CD4-positive, alpha-beta T cell treated with Interferon alpha-2 for 1 hour (primary cell): ENCODE results near the gene DENND2C.
"Not testable (repeated sequence)": the region's sequence is repeated elsewhere in the genome, so short reads cannot be mapped to it uniquely, and the experiment has no call there.

ENCODE experiments used
- DNase-seq, 2 donors: peaks; one replicate each; pipeline ENCODE4 v3.0.0-alpha.2; 2020 to 2022

Gene DENND2C

DNA sequence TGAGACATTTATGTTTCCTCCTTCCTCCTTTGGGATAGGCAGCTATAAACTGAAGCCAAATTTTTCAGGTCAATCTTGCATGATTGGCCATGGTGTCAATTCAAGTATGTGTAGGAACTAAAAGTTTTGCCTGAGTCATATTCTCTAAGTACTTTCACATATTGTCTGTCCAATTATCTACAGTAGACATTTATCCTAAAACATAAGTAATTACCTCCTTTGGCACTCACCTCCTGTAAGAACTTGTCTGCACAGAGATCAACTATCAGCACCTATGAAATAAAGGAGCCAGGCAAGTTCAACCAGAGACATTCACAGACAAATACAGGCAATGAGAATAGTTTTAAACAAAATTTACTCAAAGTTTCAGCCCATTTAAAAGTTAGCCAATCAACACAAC, 74.2 kb downstream of the DENND2C start:
- no peak for DNase-seq

DNA sequence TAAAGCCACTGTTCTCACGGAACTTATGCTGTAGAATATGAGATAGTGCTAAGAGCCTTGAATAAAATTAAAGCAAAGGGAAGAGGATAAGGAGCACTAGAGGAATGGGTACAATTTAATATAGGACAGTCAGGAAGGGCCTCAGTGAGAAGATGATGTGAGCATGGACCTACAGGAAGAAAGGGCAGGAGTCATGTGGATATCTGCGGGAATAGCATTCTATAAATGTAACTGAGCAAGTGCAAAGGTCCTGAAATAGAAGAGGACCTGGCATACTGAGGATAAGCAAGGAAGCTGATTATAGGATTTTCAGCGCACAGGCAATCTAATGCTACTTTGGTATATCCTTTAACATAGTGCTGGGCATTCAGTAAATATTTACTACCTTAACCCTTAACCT, 75.8 kb downstream of the DENND2C start:
- DNase-seq = no peak

DNA sequence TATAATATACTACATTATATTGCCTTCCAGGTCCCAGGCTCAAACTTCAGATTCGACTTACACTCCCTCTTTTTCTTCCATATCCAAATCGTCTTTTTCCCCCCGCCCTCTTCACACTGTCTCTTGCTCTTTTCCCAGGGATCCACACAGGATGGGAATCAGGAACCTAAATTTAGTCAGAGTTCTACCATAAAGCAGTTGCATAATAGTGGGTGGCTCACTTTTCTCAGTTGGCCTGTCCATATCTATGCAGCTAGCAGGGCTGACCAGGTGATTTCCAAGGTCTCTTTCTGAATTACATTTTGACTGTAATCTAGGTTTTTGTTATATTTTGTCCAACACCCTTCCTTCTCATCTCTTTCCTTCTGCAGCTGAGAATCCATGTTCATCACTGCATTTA, 80.7 kb downstream of the DENND2C start:
- DNase-seq = no peak

DNA sequence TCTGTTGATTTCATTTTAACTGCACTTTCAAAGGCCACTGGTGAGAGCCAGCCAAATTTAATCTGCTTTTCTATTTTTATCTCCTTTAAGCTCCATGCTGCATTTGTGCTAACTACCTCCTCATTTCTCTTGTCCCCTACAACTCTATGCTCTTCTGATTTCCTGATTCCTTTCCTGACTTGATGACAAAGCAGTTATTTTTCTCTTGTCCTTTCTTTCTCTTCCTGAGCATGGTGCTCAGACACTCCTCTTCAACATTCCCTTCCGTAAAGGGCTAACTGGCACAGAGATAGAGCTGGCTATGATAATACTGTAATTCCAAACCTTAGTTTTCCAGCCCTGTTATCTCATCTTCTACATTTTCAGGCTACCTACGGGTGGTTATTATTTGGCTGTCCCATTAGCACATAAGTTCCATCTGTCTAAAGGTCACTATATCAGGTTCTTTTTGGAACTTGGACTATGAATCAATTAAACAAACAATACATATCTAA, 81.6 kb downstream of the DENND2C start:
- DNase-seq = no peak

DNA sequence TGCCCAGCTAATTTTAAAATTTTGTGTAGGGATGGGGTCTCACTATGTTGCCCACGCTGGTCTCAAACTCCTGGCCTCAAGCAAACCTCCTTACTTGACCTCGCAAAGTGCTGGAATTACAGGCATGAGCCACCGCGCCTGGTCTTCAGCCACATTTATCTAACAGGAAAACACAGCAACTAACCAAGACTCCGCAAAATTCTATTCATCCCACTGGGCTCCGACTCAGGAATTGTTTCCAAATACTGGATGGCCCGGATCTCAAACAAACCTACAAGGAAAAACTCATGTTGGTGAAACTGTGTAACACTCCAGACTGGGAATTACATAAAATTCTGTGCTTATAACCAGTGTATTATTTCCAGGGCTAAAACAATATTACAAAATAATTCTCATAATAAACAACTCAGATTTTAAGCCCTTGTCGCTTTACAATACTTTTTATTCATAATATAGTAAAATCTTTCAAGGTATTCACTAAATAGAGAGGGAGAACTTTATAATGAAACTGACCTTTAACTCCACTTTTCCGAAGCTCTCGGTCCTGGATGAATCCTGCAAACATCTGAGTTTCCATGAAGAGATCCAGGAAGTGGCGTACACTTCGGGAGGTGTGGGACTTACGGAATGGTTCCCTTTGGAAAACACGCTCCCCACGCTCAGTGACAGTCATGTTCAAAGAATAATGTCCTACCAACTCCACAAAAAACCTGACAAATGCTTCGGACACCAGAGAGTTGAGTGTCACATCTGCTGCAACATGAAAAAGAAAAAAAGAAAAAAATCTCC, 82.5 kb downstream of the DENND2C start:
- no peak for DNase-seq

DNA sequence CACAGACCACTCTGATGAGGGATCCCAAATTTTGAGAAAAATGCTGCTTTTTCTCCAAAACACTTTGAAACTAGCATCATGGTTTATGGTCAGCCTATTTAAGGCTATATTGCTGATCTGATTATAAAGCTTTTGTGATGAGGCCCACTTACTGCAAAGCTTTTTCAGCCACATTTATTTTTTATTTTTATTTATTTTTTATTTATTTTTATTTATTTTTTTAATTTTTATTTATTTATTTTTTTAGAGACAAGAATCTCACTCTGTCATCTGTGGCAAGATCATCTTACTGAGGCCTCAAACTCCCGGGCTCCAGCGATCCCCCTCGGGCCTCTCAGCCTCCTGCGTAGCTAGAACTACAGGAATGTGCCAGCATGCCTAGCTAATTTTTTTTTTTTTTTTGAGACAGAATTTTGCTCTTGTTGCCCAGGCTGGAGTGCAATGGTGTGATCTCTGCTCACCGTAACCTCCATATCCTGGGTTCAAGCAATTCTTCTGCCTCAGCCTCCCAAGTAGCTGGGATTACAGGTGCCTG, 83.3 kb downstream of the DENND2C start:
- no peak for DNase-seq

DNA sequence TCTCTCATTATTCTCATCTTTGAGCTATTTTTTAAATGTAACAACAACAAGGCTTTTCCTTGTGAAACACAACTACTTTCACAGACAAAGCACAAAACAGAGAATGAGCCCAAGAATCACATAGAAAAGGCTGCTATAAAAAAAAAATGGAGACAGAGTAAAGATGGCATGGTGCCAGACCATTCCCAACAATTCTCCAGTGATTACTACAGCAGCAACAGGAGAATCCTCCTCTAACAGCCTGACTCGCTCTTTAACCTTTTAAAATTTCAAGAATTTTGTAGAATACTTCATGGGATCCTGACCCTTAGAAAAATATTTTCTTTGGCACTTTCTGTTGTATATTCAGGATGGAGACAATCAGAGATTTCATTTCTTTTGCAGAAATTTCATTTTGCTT, 84.6 kb downstream of the DENND2C start:
- no peak for DNase-seq

DNA sequence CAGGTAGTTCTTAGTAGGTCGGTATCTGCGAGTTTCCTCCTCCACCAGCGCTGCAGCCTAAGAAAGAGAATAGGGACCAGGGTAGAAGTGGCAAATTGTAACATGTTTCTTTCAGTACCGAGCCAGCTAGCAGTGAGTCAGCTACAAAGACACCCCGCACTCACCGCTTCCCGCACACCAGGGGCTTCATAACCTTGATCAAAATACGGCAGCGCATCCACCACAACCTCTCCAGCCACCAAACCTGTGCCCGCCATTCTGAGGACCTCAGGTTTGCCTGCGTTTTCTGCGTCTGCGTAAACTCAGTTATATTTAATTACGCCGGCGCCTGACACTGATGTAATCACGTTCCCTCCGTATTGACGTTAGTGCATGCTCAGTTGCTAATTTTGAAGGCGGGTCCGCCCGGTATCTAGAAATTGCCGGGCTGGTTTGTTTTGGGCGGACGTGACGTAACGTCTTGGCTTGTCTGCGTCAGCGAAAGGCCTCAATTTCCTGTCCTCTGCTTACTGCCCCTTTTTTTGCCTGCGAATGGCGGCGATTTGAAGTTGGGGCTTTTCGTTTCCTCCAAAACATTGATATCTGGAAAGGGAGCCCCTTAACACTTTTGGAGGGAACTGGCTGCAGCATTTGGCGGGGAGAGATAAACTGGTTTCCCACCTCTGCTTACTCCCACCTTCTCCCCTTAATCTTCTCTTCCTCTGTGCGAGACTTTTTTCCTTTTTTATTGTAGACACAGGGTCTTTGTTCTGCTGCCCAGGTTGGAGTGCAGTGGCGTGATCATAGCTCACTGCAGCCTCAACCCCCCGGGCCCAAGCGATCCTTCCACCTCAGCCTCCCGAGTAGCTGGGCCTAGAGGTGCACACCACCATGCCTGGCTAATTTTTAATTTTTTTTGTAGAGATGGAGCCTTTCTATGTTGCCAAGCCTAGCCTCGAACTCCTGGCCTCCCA, 88.2 kb downstream of the DENND2C start, which contains the start of gene BCAS2:
TSS of gene BCAS2 (minus strand) at position 281 of the 953 bp plus-strand sequence. CDS start at position 257, 24 bp downstream.
- DNase-seq = peak; percentile 97

DNA sequence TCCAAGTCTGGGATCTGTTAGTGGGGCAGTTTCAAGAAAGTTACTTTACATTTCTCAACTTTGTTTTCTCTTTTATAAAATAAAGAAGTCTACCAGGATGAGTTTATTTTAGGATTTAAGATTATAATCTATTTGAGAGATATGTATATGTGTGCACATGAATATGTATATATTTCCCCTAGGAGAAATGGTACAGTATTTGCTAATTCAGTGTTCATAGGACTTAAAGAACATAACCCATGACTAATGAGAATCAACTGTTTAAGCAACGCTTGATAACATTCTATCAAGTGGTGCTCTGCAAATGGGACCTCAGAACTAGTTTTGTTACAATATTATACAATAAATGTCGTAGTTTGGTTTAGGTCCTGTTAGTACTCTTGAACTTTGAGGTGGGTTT, 95.5 kb downstream of the DENND2C start:
- DNase-seq = no peak

DNA sequence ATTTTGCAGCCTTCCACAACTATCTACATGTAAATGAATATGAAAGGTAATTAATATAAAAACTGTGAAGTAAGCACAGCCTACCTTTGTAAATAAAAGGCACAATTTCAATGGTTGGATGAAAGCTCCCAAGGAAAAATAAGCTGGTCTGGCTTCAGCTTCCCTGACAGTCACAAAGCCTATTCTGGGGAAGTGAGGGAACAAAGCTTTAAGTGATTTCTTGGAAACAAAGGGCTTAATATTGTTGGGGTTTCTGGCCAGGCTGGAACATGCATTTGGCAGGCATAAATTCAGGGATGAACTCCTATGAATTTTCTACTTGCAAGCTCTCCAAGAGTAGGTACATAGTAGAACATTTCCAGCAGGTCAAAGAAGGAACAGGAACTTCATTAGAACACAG, 105.7 kb downstream of the DENND2C start:
- DNase-seq = no peak

DNA sequence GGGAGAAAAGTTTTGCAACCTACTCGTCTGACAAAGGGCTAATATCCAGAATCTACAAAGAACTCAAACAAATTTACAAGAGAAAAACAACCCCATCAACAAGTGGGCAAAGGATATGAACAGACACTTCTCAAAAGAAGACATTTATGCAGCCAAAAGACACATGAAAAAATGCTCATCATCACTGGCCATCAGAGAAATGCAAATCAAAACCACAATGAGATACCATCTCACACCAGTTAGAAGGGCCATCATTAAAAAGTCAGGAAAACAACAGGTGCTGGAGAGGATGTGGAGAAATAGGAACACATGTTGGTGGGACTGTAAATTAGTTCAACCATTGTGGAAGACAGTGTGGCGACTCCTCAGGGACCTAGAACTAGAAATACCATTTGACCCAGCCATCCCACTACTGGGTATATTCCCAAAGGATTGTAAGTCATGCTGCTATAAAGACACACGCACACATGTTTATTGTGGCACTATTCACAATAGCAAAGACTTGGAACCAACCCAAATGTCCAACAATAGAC, 106.8 kb downstream of the DENND2C start:
- DNase-seq = not testable (repeated sequence)

DNA sequence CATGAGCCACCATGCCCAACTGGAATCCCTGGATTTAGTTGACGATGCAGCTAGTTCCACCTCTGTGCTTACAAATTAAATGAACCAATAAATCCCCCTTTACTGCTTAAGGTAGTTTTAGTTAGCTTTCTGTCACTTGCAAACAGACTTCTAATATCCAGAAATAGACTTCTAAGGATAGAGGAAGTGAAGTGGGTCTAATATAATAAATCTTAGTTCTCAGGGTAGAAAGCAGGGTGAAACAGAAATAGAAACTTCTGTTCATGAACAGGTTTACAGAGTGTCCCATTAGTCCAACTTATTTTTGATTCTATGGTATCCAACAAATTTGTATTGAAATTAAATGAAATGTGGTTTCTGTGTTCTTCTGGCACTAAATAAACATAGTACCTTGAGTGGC, 108.5 kb downstream of the DENND2C start:
- no peak for DNase-seq

DNA sequence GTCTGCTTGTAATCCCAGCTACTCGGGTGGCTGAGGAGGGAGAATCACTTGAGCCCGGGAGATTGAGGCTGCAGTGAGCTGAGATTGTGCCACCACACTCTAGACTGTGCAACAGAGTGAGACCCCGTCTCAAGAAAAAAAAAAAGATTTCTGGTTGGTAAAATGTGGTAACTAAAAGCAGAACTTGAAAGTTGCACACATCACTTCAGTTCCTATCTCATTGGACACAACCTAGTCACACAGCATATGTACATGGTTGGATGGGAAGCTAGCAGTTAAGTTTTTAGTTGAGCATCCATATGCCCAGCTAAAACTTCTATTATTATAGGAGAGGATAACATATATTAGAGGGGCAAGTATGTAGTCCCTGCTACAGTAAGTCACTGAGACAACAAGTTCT, 110.5 kb downstream of the DENND2C start:
- no peak for DNase-seq

DNA sequence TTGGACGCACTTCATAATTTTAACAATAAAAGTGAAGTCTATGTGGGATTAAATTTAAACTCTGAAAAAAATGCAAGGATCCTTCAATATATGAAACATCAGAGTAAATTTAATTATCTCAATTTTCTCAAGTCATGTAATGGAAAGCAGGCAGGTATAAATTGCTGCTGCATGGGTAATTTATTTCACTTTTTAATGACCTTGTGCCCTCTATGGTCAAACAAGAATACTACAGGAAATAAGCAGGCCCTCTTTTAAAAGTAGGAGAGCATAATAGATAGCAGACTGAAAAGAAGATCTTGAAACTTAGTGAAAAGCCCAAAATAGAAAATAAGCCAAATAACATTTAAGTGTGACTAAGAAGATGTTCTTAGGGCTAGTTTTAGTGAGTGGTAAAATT, 111.3 kb downstream of the DENND2C start:
- peak in 1 of 2 donors; percentile 45 for DNase-seq

DNA sequence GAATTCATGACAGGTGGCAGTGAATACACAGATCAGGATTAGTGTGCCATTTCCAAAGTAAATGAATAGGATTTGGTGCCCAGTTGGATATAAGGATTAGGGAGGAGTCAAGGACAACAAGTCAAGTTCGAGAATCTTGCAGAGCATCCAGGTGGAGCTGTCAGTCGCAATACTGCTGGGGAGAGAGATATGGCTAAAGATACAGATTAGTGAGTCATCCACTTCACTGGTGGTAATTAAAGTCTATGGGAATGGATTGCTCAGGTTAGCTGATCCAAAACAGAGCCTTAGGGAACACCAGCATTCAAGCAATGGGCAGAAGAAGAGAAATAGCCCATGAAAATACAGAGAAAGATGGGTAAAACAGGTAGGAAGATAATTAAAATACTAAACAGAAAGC, 115.3 kb downstream of the DENND2C start:
- no peak for DNase-seq

DNA sequence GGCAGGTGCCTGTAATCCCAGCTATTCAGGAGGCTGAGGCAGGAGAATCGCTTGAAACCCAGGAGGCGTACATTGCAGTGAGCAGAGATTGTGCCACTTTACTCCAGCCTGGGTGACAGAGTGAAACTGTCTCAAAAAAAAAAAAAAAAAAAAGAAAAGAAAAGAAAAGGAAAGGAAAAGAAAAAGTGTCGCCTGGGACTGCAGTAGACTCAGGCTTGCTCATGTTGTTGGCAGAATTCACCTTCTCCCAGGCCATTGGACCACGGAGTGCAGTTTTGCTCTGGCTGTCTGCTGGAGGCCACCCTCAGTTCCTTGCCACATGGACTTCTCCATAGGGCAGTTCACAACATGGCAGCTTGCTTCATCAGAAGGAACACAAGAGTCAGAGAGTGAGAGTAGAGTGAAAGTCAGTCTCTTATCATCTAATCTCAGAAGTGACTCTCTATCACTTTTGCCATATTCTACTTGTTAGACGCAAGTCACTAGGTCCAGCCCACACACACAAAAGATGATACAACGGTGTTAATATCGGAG, 117.7 kb downstream of the DENND2C start:
- DNase-seq = no peak

DNA sequence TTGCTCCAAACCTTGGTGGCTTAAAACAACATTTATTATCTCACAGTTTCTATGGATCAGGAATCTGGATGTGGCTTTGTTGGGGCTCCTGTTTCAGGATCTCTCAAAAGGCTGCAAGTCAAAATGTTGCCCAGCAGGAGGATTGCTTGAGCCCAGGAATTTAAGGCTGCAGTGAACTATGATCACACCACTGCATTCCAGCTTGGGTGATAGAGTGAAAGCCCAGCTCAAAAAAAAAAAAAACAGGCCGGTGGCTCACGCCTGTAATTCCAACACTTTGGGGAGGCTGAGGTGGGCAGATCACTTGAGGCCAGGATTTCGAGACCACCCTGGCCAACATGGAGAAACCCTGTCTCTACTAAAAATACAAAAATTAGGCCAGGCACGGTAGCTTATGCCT, 118.4 kb downstream of the DENND2C start:
- DNase-seq = no peak

DNA sequence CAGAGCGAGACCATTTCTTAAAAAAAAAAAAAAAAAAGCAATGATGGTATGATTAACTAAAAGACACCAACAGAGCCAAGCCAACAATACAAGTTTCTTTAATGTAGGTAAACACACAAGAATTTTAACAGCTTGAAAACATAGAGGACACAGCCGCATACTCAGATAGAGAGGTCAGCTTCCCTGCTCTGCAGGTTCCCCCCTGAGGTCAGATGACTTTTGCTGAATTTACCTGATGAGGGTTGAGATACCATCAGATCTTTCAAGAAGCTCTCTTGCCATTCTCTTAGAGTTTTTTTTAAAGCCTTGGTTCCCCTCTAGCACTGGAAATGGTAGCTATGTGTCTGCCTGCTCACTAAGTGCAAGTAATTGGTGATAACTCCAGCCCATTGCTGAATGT, 119.5 kb downstream of the DENND2C start:
- DNase-seq = no peak

DNA sequence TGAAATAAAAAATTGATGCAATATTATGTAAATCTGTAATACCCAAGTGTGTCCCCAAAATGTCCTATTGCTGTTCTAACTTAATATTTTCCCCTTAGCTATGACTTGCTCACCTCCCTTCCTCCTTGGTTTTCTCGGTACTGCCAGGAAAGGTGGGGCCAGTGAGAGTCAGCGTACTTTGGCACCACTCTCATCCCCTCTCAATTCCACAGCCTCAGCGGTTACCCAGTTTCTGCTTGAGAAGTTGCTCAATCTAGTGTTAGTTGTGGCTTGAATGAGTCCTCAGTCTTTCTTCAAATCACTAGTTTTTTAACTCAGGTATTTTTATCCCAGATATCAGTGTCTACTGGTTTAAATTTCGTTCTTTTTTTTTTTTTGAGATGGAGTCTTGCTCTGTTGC, 120.7 kb downstream of the DENND2C start:
- DNase-seq = no peak

DNA sequence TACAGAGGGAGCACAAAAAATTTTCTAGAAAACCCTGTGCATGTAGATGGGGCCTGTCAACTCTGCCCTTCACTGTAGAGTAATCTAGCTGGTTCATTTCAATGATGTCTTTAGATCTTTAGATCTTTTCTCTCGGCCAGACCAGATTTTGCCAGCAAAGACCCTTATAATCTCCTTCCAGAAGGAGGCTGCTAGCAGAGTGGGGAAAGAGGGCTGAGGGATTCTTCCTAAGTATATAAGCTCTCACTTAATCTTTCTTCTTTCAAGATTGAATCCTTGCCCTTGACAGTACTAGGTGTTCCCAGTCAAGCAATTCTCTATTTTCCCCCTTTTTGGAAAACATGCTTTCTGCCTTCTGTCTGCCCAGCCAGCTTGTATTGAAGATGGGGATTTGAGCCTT, 122.8 kb downstream of the DENND2C start:
- DNase-seq = no peak

DNA sequence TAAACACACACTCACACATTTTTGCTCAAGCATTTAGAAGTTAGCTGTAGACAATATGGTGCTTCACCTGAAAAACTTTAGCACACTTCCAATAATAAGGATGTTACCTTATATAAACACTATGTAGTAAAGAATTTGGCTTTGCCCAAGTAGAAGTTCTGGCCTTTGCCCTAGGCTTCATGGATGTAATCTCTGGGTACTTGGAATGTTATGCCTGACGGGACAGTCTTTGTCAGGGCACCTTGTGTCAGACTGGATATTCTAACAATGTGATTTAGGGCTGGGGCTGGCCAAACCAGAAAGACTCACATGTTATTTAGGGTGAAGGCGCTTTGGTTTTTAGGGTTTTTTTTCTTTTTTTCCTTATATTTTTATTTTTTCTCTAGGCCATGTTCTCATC, 124.1 kb downstream of the DENND2C start:
- DNase-seq = no peak

DNA sequence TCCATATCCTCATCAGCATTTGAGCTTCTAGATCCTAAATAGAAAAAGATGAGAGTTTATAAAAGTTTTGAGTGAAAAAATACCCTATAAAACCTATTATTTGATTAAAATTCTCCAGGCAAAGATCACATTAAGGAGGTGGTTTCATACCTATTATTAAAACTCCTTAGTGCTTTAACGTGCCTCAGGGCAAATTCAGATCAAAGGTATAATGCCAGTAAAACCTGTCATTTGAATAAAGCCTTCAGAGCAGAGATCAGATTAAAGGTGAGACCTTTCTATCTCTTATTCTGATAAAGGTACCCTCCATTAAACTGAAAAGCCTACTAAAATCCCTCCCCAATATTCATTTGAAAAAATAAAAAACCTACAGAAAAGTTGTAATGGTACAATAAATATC, 124.5 kb downstream of the DENND2C start:
- no peak for DNase-seq

DNA sequence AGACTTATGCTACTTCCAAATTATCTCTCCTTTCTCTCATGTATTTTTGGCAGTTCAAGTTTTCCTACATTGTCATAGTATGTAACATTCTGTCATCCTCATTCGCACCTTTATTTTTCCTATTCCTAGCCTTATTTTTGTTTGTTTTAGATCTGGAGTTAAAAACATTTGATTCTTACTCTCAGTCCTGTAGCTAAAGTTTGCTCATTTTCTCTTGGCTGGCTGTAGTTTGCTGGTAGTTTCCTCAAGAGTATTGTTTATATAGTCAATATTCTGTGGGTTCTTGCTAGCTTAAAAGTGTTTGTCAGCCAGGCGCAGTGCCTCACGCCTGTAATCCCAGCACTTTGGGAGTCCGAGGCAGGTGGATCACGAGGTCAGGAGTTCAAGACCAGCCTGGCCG, 129.0 kb downstream of the DENND2C start:
- DNase-seq = no peak
